Frontal cortex (tissue), 4 donors: Measurements from ENCODE around the gene LCN6. TPM values are rescaled to one million over a fixed set of nuclear protein-coding genes. Genes with fewer than 3 reads are reported as not detected.
"Not testable (repeated sequence)": the region's sequence is repeated elsewhere in the genome, so short reads cannot be mapped to it uniquely, and the experiment has no call there.

ENCODE experiments used
- DNase-seq, 2 donors: peaks; one replicate each; pipeline ENCODE4 v3.0.0; 2012; ENCODE audit warnings: low spot score in 2 of 2
- FAIRE-seq: peaks from 2 replicates; lab custom pipeline; 2012; peaks lifted over from hg19 to GRCh38; lab: Jason Lieb, UNC
- total RNA-seq: library from RNA; depleted of rRNA; stranded (reverse); fragments of >200 nt; gene quantifications from one replicate; pipeline ENCODE4 v1.2.3, GENCODE V29; 2014
- donor health status: control.
- donor health status: control.
- donor health status: control.

LCN6 gene, protein sequence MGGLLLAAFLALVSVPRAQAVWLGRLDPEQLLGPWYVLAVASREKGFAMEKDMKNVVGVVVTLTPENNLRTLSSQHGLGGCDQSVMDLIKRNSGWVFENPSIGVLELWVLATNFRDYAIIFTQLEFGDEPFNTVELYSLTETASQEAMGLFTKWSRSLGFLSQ
- not detected for total RNA-seq

- FAIRE-seq (no peak), DNase-seq (no peak)
Measured at GRCh38 chr9:136748201-136748600, at the start of gene LCN6. Gene LCN6 (minus strand): TSS chr9:136748525. CDS start chr9:136748483, 42 bp downstream.

- DNase-seq, FAIRE-seq: not testable (repeated sequence)
Measured at GRCh38 chr9:136796775-136797347, 48.5 kb upstream of the LCN6 start.

DNA sequence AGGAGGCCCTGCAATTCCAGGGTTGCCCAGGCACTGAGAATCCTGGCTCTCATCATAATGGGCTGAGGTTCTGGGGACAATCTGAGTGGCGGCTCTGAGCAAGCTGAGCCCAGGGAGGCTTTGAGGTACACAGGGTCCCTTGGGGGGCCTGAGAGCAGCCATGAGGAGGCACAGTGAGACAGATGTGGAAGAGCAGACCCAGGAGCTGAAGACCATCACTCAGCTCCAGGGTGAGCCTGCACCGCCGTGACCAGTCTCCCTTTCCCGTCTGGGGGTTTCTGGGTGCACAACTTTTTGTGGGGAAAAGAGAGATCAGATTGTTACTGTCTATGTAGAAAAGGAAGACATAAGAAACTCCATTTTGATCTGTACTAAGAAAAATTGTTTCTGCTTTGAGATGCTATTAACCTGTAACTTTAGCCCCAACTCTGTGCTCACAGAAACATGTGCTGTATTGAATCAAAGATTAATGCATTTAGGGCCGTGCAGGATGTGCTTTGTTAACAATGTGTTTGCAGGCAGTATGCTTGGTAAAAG lies 48.0 kb upstream of the LCN6 start, which contains the start of gene CCDC183:
CCDC183 (plus strand) TSS at position 101 of the 537 bp plus-strand sequence; CDS start at position 161, 60 bp downstream.
- DNase-seq (no peak), FAIRE-seq (no peak)

- FAIRE-seq (no peak), DNase-seq (no peak)
Measured at GRCh38 chr9:136795000-136795348, 46.6 kb upstream of the LCN6 start.

- no peak for DNase-seq
- FAIRE-seq, result no peak
Measured at GRCh38 chr9:136794281-136794999, 46.1 kb upstream of the LCN6 start.

- no peak for DNase-seq
- no peak for FAIRE-seq
Measured at GRCh38 chr9:136793086-136793946, 45.0 kb upstream of the LCN6 start.

DNA sequence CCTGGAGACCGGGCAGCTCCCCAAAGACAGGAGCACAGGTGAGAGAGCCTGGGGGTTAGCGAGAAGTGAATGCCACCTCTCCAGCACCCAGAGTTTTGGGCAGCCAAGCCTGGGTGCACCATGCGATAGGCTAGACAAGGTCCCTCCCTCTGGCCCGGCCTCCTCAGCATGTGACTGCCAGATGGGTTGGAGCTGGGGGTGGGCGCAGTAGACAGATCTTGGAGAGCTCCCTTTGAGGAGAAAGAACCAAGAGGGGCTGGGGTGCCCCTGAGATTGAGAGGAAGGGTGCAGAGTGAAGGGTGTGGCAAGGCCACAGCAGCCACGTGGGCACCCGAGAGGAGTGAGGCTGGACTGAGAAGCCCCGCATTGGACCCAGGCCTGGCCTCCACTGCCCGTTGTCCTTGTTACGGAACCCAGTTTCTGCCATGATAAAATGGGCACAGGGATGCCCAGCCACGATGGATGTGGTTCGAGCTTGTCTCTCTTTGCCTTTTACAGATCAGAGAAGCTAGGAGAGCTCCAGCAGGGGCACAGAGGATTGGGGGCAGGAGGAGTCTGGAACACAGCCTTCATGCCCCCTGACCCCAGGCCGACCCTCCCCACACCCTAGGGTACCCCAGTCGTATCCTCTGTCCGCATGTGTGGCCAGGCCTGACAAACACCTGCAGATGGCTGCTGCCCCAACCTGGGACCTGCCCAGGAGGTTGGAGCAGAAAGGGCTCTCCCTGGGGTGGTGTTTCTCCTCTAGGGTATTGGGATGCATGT lies 44.2 kb upstream of the LCN6 start:
- DNase-seq (no peak), FAIRE-seq (no peak)

- peak in 1 of 2 donors; percentile 47 for DNase-seq
Measured at GRCh38 chr9:136791516-136792276, 43.4 kb upstream of the LCN6 start.

DNA sequence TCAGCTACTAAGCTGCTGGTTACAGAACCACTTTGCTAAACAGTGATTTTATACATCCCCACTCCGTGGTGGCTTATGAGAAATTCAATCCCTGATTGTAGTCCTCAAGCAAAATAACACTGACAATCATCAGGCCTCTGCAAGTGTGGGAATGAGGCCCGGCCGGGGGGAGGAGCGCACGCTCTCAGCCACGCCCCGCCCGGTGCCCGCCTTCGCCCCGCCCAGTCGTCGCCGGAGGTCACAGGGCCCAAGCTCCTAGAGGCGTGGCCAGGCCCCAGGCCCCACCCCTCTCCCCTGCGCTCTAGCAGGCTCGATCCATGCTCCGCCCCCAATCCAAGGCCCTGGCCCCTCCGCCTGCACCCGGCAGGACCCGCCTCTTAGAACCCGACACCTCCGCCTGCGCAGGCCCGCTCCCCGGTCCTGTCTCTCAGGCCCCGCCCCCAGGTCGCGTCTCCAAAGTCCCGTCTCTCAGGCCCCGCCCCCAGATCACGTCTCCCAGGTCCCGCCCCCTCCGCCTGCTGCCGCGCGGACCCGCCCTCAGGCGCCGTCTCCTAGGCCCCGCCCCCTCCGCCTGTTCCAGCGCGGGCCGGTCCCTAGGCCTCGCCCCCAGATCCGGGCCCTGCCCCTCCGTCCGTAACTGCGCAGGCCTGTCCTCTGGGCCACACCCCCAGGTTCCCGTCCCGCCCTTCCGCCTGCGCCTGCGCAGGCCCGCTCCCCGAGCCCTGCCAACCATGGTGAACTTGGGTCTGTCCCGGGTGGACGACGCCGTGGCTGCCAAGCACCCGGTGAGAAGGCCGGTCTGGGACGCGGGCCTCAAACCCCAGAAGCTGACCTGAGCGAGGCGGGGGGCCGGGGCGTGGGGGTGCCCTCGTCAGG lies 42.6 kb upstream of the LCN6 start, which contains the start of gene TMEM141:
TMEM141 (plus strand) TSS at position 705 of the 876 bp plus-strand sequence; CDS start at position 732, 27 bp downstream.
- DNase-seq (peak; percentile 98 to 100), FAIRE-seq (no peak)

More at GRCh38 chr9:136791516-136792276, 43.4 kb upstream of the LCN6 start:
- FAIRE-seq, result no peak

GRCh38 chr9:136789523-136789937 lies 41.2 kb upstream of the LCN6 start:
- DNase-seq (no peak), FAIRE-seq (no peak)

DNA sequence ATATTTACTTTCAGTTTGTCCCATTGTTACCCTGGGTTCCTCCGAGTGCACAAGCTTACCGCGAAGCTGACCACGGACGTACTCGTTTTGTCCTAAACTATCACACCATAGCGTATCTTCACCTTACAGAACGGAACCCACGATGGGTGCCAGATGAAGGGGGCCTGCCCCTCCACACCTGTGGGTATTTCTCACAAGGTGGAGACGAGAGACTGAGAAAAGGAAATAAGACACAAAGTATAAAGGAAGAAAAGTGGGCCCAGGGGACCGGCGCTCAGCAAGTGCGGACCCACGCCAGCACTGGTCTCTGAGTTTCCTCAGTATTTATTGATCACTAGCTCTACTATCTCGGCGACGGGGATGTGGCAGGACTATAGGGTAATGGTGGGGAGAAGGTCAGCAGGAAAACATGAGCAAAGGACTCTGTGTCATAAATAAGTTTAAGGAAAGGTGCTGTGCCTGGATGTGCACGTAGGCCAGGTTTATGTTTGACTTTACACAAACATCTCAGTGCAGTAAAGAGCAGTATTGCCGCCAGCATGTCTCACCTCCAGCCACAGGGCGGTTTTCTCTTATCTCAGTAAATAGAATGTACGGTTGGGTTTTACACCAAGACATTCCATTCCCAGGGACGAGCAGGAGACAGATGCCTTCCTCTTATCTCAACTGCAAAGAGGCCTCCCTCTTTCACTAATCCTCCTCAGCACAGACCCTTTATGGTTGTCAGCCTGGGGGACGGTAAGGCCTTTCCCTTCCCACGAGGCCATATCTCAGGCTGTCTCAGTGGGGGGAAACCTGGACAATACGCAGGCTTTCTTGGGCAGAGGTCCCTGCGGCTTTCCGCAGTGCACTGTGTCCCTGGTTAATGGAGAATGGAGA lies 40.6 kb upstream of the LCN6 start:
- not testable (repeated sequence) for DNase-seq, FAIRE-seq

DNA sequence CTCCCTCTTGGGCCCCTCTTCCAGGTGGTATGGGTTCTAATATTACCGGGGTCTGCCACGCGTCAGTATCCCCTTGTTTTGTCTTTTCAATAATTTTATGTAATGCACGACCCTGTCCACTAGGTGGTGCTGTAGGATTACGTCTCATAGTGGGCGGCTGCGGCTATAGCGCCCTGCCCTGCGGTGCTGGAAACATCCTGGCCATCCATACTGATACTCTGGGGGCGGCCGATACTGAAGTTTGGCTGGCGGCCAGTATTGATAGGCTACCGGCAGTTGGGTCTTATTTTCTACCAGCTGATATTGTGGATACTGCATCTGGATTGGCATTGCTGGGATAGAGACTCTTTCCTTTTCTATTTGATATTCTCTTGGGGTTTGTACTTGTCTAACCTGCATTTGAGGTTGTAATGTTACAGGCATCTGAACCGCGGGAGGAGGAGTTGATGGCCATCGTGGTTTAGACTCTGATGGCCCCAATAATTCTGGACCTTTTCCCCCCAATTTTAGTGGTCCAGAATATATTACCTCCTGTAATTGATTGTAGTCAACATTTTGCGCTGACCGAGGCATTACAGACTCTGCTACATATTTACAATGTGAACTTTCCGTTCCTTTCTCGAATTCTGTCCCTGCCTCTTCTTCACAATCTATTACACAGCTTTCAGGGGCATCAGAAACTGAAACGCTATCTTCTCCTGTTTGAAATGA lies 39.5 kb upstream of the LCN6 start:
- no peak for FAIRE-seq
- peak in 1 of 2 donors; percentile 64 for DNase-seq

DNA sequence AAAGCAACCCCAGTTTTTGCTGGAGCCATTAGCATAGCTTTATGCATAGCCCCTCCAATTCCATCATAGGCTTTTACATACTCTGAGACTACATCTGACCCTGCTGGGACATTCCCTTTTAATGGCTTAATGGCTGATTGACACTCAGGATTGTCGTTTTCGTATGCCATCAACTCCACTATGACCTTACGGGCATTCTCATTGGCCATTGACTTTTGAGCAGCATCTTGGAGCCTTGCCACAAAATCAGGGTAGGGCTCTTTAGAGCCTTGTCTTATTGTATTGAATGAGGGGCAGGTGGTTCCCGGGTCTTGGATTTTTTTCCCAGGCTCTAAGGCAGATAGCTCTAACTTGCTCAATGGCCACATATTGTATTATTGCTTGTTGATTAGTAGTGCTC lies 38.7 kb upstream of the LCN6 start:
- FAIRE-seq, DNase-seq: not testable (repeated sequence)

GRCh38 chr9:136786451-136786850 lies 38.1 kb upstream of the LCN6 start:
- DNase-seq, result no peak
- no peak for FAIRE-seq

GRCh38 chr9:136785565-136786355 lies 37.4 kb upstream of the LCN6 start:
- not testable (repeated sequence) for FAIRE-seq, DNase-seq
